ENCODE data around the gene ATG10. TPM values are rescaled to one million over a fixed set of nuclear protein-coding genes. Genes with fewer than 3 reads are reported as not detected.
A peak's percentile ranks its signal among the peaks of the same experiment; 100 is the strongest.

ATG10 gene
- total and polyA plus RNA-seq, 2 of the 13 experiments (the other 11 are each of a cell fraction or from before 2014, with no cell fraction given) = 2.0 to 5.7 TPM

GRCh38 chr5:82290005-82290404 lies 318.2 kb downstream of the ATG10 start (continued):
- TF ChIP-seq HMG20A (CRISPR knock-in tag; IDR thresholded peaks at IDR 0.05; ENCODE audit: borderline replicate concordance) (no peak), ZNF607 (CRISPR knock-in tag; IDR thresholded peaks at IDR 0.05; ENCODE audit: borderline replicate concordance) (no peak), ZNF337 (CRISPR knock-in tag; IDR thresholded peaks at IDR 0.05; ENCODE audit: borderline replicate concordance, low read depth) (no peak), AGO2 (optimal IDR thresholded peaks at IDR 0.05; ENCODE audit: low read depth, low read length) (no peak), SRY (CRISPR knock-in tag; IDR thresholded peaks at IDR 0.05) (no peak), ZNF329 (CRISPR knock-in tag; IDR thresholded peaks at IDR 0.05; ENCODE audit: low read depth) (no peak), ZNF296 (CRISPR knock-in tag; conservative IDR thresholded peaks at IDR 0.05) (no peak), HHEX (CRISPR knock-in tag; IDR thresholded peaks at IDR 0.05) (no peak), ZNF781 (CRISPR knock-in tag; IDR thresholded peaks at IDR 0.05; ENCODE audit: borderline replicate concordance, not compliant biosample characterization) (no peak), MTA3 (CRISPR knock-in tag; IDR thresholded peaks at IDR 0.05) (no peak), KIAA2018 (CRISPR knock-in tag; IDR thresholded peaks at IDR 0.05; ENCODE audit: borderline replicate concordance) (no peak), ATF5 (CRISPR knock-in tag; IDR thresholded peaks at IDR 0.05; ENCODE audit: low read depth) (no peak), ZNF431 (CRISPR knock-in tag; IDR thresholded peaks at IDR 0.05; ENCODE audit: borderline replicate concordance, low read depth) (no peak), SP2 (CRISPR knock-in tag; IDR thresholded peaks at IDR 0.05) (no peak), RFXAP (CRISPR knock-in tag; IDR thresholded peaks at IDR 0.05; ENCODE audit: borderline replicate concordance) (no peak), MIER2 (CRISPR knock-in tag; IDR thresholded peaks at IDR 0.05) (no peak), ZSCAN30 (CRISPR knock-in tag; IDR thresholded peaks at IDR 0.05) (no peak), ZMYM4 (CRISPR knock-in tag; IDR thresholded peaks at IDR 0.05) (0 out of 2 replicates have a peak, but pooled peaks have one; percentile 33), ZNF513 (CRISPR knock-in tag; conservative IDR thresholded peaks at IDR 0.05) (no peak), CREB3 (CRISPR knock-in tag; IDR thresholded peaks at IDR 0.05) (no peak), ZNF737 (CRISPR knock-in tag; IDR thresholded peaks at IDR 0.05; ENCODE audit: borderline replicate concordance) (no peak)
